GM10248 (cell line): Measurements from ENCODE around the gene GATD1.

ENCODE experiments used
- CTCF ChIA-PET: fragments of 300-600 bp; sonication (Branson Sonifier 250); formaldehyde crosslinking; extraction: SDS; loops from one replicate; lab custom pipeline; 2021; ENCODE audit warnings: antibody characterized with exemption; lab: Yijun Ruan, JAX
- POLR2A ChIA-PET: fragments of 350-650 bp; sonication (Branson Sonifier 250); formaldehyde crosslinking; extraction: SDS; loops from one replicate; lab custom pipeline; 2020; ENCODE audit warnings: antibody characterized with exemption; lab: Yijun Ruan, JAX
- DNase-seq: peaks from one replicate; pipeline ENCODE4 v3.0.0; 2012; ENCODE audit errors: extremely low spot score
- TF ChIP-seq, protein P1 (sequence below): IDR thresholded peaks from 2 replicates; pipeline ENCODE4 v1.5.1; 2012; ENCODE audit warnings: mild to moderate bottlenecking, low read depth; ENCODE audit errors: extremely low read depth, missing control alignments, control extremely low read depth

Gene GATD1

DNA sequence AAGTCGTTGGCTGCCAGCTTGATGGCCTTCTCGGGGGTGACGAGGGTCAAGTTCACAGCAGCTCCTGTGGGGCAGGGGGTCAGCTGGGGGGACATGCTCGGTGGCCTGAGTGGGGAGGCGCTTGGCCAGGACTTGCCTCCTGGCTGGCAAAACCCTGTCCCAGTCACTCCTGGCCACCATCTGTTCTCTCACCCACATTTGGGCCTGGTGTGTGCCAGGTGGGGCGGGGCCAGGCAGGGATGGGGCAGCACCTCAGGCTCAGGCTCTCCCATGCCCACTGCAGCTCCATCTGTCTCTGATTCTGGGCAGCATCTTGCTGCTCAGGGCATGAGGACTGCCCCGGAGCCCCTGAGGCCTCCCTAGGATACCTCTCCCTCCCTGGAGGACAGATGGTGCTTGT lies 16.3 kb upstream of the GATD1 start:
- ChIA-PET CTCF (no interaction called here), POLR2A (no interaction called here)
- TF ChIP-seq, protein P1, sequence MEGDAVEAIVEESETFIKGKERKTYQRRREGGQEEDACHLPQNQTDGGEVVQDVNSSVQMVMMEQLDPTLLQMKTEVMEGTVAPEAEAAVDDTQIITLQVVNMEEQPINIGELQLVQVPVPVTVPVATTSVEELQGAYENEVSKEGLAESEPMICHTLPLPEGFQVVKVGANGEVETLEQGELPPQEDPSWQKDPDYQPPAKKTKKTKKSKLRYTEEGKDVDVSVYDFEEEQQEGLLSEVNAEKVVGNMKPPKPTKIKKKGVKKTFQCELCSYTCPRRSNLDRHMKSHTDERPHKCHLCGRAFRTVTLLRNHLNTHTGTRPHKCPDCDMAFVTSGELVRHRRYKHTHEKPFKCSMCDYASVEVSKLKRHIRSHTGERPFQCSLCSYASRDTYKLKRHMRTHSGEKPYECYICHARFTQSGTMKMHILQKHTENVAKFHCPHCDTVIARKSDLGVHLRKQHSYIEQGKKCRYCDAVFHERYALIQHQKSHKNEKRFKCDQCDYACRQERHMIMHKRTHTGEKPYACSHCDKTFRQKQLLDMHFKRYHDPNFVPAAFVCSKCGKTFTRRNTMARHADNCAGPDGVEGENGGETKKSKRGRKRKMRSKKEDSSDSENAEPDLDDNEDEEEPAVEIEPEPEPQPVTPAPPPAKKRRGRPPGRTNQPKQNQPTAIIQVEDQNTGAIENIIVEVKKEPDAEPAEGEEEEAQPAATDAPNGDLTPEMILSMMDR, result no peak
- no peak for DNase-seq

DNA sequence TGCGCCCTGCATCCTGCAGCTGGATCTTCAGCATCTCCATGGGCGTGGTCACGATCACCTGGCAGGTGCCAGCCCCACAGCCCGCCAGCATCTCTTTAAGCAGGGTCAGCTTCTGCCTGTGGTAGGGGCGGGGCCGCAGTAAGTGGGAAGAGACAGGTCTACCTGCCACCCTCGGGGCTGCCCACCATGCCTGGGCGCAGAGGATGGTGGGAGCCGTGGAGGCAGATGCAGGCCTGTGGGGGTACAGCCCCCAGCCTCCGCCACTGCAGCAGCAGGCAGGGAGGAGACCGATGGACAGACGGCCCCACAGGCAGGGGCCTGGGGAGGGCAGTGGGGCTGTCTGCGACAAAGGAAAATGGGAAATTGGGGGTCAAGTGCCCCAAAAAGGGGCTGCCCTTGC lies 15.6 kb upstream of the GATD1 start:
- CTCF ChIA-PET, result no interaction called here
- DNase-seq, result no peak
- TF ChIP-seq, protein P1, result no peak
- POLR2A ChIA-PET, result no interaction called here

DNA sequence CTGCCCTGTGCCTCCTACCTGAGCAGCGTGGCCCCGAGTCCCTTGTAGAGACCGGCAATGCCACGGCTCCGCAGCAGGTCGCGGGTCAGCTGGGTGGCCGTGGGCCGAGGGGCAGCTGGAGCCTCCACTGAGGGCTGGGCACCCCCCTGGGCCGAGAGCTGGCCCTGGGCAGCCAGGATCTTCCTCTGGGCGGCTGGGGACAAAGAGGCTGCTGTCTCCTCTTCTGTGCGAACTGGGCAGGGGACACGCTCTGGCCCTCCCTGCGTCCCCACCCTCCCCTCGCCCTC lies 15.2 kb upstream of the GATD1 start:
- TF ChIP-seq, protein P1, result no peak
- no peak for DNase-seq
- POLR2A ChIA-PET, result no interaction called here
- CTCF ChIA-PET, result interaction anchor here (1.1 kb wide), 1 partner anchor 64 kb away, joined by 3 read pairs; no protein-coding TSS in a partner anchor

DNA sequence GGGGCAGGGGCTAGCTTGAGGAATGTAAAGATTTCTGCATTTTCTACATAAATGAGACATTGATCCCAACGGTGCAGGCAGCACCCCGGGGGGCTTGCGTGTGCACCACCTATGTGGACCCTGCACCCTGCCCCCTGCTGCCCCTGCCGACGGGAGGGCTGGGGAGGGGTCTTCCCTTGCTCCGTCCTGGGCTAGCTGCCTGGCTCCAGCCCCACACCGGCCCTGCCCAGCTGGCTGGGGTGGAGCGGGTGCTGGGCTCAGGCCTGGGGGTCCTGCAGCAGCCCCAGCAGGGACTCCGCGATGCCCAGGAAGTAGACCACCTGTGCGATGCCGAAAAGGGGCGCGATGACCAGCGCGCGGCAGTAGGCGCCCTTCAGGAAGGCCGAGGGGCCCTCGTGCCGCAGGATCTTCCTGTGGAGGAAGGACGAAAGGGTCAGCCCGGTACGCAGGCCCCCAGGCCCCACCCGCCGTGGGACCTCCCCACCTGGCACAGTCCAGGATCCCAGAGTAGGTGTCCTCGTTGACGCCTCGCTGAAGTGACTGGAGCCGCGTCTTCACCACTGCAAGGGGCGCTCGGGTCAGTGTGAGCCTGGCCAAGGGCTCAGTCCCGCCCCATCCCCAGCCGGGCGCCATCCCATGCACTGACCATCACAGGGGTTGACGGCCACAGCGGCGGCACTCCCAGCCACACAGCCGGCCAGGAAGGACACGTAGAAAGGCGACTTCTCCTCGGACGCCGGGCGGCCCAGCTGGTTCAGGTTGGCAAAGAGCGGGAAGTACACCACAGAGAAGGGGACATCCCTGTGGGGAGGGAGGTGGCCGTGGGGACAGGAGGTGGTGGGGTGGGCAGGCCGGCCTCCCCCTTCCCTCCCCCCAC lies 14.6 kb upstream of the GATD1 start:
- CTCF ChIA-PET, result interaction anchor here (1.1 to 2.5 kb wide), 2 partner anchors 14 to 64 kb away, joined by 3 to 10 read pairs; partner anchors contain the start of gene GATD1
- TF ChIP-seq, protein P1, result no peak
- POLR2A ChIA-PET, result interaction anchor here (0.5 kb wide), 1 partner anchor 35 kb away, joined by 5 read pairs; no protein-coding TSS in a partner anchor
- DNase-seq, result no peak

DNA sequence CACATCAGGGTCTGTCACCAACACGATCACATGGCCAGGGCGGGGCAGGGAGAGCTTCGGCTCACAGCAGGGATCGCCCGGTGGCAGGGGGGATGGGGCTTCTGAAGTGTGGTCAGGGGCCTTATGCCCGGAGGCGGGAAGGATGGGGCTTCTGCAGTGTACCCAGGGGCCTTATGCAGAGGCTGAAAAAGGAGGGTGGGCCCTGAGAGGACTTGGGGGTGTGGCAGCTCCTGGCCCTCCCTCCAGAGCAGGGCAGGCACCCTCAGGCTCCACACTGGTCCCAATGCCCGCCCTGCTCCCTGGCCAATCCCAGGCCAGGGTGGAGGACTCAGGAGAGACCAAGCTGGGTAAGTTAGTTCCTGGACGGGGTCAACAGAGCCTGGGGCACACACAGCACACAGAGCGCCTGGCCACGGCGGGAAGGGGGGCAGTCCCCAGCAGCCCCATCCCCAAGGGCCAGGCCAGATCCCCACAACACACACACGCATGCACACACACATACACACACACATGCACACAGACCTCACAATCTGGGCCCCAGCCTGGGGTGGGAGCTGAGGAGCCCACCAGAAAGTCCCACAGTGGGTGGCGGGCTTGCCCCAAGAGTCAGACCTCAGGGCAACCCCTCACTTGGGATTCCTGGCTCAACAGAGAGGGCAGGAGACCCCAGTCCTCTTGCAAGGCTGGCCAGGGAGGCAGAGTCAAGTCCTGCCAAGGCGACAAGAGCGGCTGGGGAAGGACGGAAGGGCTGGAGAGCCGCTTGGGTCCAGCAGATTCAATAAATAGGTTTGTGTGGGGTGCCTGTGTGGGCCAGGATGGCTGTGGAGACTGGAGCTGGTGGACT lies 13.7 kb upstream of the GATD1 start:
- POLR2A ChIA-PET, result no interaction called here
- CTCF ChIA-PET, result interaction anchor here (2.5 kb wide), 1 partner anchor 13 kb away, joined by 10 read pairs; the partner anchor contains the start of gene GATD1
- TF ChIP-seq, protein P1, result no peak
- DNase-seq, result no peak

DNA sequence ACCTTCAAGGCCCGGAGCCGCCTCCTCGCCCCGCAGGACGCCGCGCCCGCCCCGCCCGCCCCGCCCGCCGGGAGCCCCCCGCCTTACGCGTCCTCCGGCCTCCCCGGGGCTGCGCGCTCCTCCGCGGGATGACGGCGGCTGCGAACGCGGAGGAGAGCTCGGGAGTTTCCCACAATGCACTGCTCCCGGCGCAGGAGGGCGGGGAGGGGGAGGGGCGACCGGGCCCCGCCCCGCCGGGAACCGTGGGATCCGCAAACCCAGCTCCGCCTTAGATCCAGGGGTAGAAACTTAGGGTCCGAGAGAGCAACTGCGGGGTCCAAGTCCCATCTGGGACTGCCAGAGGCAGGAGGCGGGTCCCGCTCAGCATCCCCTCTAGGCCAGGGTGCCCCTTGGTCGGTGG lies 12.7 kb upstream of the GATD1 start, which contains the start of gene CEND1:
CEND1 (minus strand) TSS at position 148 of the 400 bp plus-strand sequence. CDS start 1,514 bp downstream, outside the sequence.
- CTCF ChIA-PET, result interaction anchor here (2.5 kb wide), 1 partner anchor 12 kb away, joined by 10 read pairs; the partner anchor contains the start of gene GATD1

More for the DNA sequence above, 12.7 kb upstream of the GATD1 start, which contains the start of gene CEND1:
- POLR2A ChIA-PET, result interaction anchor here (0.5 to 1.1 kb wide), 2 partner anchors 30 to 451 kb away, joined by 3 to 6 read pairs; no protein-coding TSS in a partner anchor
- DNase-seq, result peak; percentile 81
- TF ChIP-seq, protein P1, result no peak
